HepG2 (cell line): ENCODE measurements around the gene ZNF8. TPM values are rescaled to one million over a fixed set of nuclear protein-coding genes. Genes with fewer than 3 reads are reported as not detected.

Experiments used
- ATAC-seq: fragments of 200-7000 bp; cut with Tn5 transposase; 3 replicates; pipeline ENCODE4 v1.9.1; 2020; ENCODE audit warnings: mild to moderate bottlenecking, moderate library complexity
- BruUV-seq: library from RNA; stranded (reverse); fragments of 400-500 nt; replicated peaks from 2 replicates; lab custom pipeline; 2021; lab: Mats Ljungman, UMichigan
- CTCF ChIA-PET: fragments of 300-600 bp; formaldehyde crosslinking; extraction: SDS; loops from one replicate; lab custom pipeline; 2021; ENCODE audit warnings: low total read pairs, inconsistent platforms, low intra/inter-chr PET ratio; lab: Yijun Ruan, JAX
- POLR2A ChIA-PET: fragments of 350-600 bp; sonication (Branson Sonifier 250); formaldehyde crosslinking; loops from one replicate; lab custom pipeline; 2020; ENCODE audit warnings: antibody characterized with exemption, inconsistent platforms; lab: Yijun Ruan, JAX
- DNase-seq: peaks from one replicate; pipeline ENCODE4 v3.0.0-alpha.2; 2015; ENCODE audit warnings: low spot score
- FAIRE-seq: peaks from 3 replicates; lab custom pipeline; 2011; peaks lifted over from hg19 to GRCh38; lab: Jason Lieb, UNC
- H2AFZ ChIP-seq: one replicate; pipeline ENCODE4 v1.6.1; 2011; ENCODE audit warnings: low read length, inconsistent platforms
- H3K27ac ChIP-seq: fragments of 300-600 bp; 3 replicates; pipeline ENCODE4 v1.8.0; 2011; ENCODE audit warnings: mixed run types, mild to moderate bottlenecking, mixed read lengths, low read length, inconsistent platforms; ENCODE audit not compliant: insufficient read depth; ENCODE audit errors: extremely low read length
- H3K27me3 ChIP-seq, 2 experiments: fragments of 200-600 bp in 1 of 2; 2 replicates in 1 of 2; 3 replicates in 1 of 2; pipeline versions ENCODE4 v1.6.0 to v1.8.0; 2011; ENCODE audit warnings: low read length in 2 of 2, mild to moderate bottlenecking in 2 of 2, moderate library complexity in 2 of 2, inconsistent platforms in 1 of 2; ENCODE audit not compliant: insufficient read depth in 2 of 2, control insufficient read depth in 1 of 2
- H3K36me3 ChIP-seq, 2 experiments: fragments of 200-600 bp in 1 of 2; replicated peaks in 1 of 2; 2 replicates in 1 of 2; 3 replicates in 1 of 2; pipeline versions ENCODE4 v1.5.1 to v1.8.0; 2011; ENCODE audit warnings: low read length in 2 of 2, inconsistent platforms in 1 of 2; ENCODE audit not compliant: insufficient read depth in 2 of 2, control insufficient read depth in 1 of 2
- H3K4me1 ChIP-seq: 2 replicates; pipeline ENCODE4 v1.5.1; 2012; ENCODE audit warnings: low read length, inconsistent platforms; ENCODE audit not compliant: insufficient read depth
- H3K4me2 ChIP-seq: 2 replicates; pipeline ENCODE4 v1.6.0; 2011; ENCODE audit warnings: low read depth, low read length, inconsistent platforms
- H3K4me3 ChIP-seq, 3 experiments: fragments of 200-600 bp in 1 of 3; sonication (generic), shearing (Covaris generic) in 1 of 3; replicated peaks in 1 of 3; 2 replicates each; pipeline ENCODE4 v1.5.1; 2011 to 2016; ENCODE audit warnings: low read length in 3 of 3, inconsistent platforms in 2 of 3, low read depth in 2 of 3, mild to moderate bottlenecking in 2 of 3, control low read depth in 1 of 3, mixed read lengths in 1 of 3; ENCODE audit not compliant: insufficient read depth in 1 of 3
- H3K79me2 ChIP-seq: one replicate; pipeline ENCODE4 v1.6.1; 2011; ENCODE audit warnings: low read length, inconsistent platforms; ENCODE audit not compliant: insufficient read depth
- H3K9ac ChIP-seq: 2 replicates; pipeline ENCODE4 v1.6.0; 2011; ENCODE audit warnings: mild to moderate bottlenecking, low read depth, low read length, inconsistent platforms; ENCODE audit not compliant: insufficient read depth
- H3K9me3 ChIP-seq: 2 replicates; pipeline ENCODE4 v1.5.1; 2012; ENCODE audit warnings: mild to moderate bottlenecking, low read length
- H4K20me1 ChIP-seq: 2 replicates; pipeline ENCODE4 v1.6.0; 2011; ENCODE audit warnings: inconsistent platforms, mild to moderate bottlenecking, low read length, moderate library complexity; ENCODE audit not compliant: insufficient read depth
- CCAR2 ChIP-seq: fragments of 200-400 bp; formaldehyde crosslinking; optimal IDR thresholded peaks from 2 replicates; pipeline ENCODE3; 2018; ENCODE audit warnings: low read depth, mild to moderate bottlenecking, low read length, moderate library complexity
- CCDC6 ChIP-seq: sonication (generic); formaldehyde crosslinking; IDR thresholded peaks from 2 replicates; pipeline ENCODE4 v1.8.1; 2022; ENCODE audit warnings: mild to moderate bottlenecking, missing genetic modification reagents, moderate library complexity
- FLYWCH1 ChIP-seq: sonication (generic); formaldehyde crosslinking; IDR thresholded peaks from 2 replicates; pipeline ENCODE4 v1.8.1; 2023; ENCODE audit warnings: mild to moderate bottlenecking, missing genetic modification reagents
- FOXC1 ChIP-seq: sonication (generic); formaldehyde crosslinking; IDR thresholded peaks from 2 replicates; pipeline ENCODE4 v1.8.0; 2022; ENCODE audit warnings: mild to moderate bottlenecking, missing genetic modification reagents, borderline replicate concordance
- GFI1 ChIP-seq: sonication (generic); formaldehyde crosslinking; IDR thresholded peaks from 2 replicates; pipeline ENCODE4 v1.5.0; 2020; ENCODE audit warnings: missing genetic modification reagents, mild to moderate bottlenecking, borderline replicate concordance
- IRF2 ChIP-seq: IDR thresholded peaks from 2 replicates; pipeline ENCODE4 v1.6.1; 2018; ENCODE audit warnings: missing genetic modification reagents, missing compliant biosample characterization
- KLF11 ChIP-seq: IDR thresholded peaks from 2 replicates; pipeline ENCODE4 v1.6.1; 2016; ENCODE audit warnings: missing compliant biosample characterization
- MXD4 ChIP-seq: IDR thresholded peaks from 2 replicates; pipeline ENCODE4 v1.6.1; 2016; ENCODE audit warnings: mild to moderate bottlenecking, missing biosample characterization, missing genetic modification reagents
- NFE2L1 ChIP-seq: sonication (generic); formaldehyde crosslinking; IDR thresholded peaks from 2 replicates; pipeline ENCODE4 v1.4.0; 2020; ENCODE audit warnings: missing genetic modification reagents, mild to moderate bottlenecking, borderline replicate concordance
- REL ChIP-seq: sonication (generic); formaldehyde crosslinking; conservative IDR thresholded peaks from 2 replicates; pipeline ENCODE4 v1.8.0; 2022; ENCODE audit warnings: mild to moderate bottlenecking, missing genetic modification reagents, moderate library complexity
- RFXAP ChIP-seq: sonication (generic); formaldehyde crosslinking; IDR thresholded peaks from 2 replicates; pipeline ENCODE4 v1.4.0; 2020; ENCODE audit warnings: missing genetic modification reagents, borderline replicate concordance
- SIX4 ChIP-seq: sonication (generic); formaldehyde crosslinking; IDR thresholded peaks from 2 replicates; pipeline ENCODE4 v1.4.0; 2020; ENCODE audit warnings: missing genetic modification reagents
- SNAI1 ChIP-seq: sonication (generic); formaldehyde crosslinking; IDR thresholded peaks from 2 replicates; pipeline ENCODE4 v1.5.0; 2020; ENCODE audit warnings: mild to moderate bottlenecking, missing genetic modification reagents, borderline replicate concordance
- SSRP1 ChIP-seq: IDR thresholded peaks from 2 replicates; pipeline ENCODE4 v1.6.1; 2016; ENCODE audit warnings: control low read depth
- TBX2 ChIP-seq: sonication (generic); formaldehyde crosslinking; IDR thresholded peaks from 2 replicates; pipeline ENCODE4 v1.5.0; 2020; ENCODE audit warnings: missing genetic modification reagents, mild to moderate bottlenecking, borderline replicate concordance
- YY1 ChIP-seq: IDR thresholded peaks from 2 replicates; pipeline ENCODE4 v1.6.1; 2011; ENCODE audit warnings: low read length, low read depth, moderate library complexity, mild to moderate bottlenecking; ENCODE audit not compliant: insufficient read depth, insufficient replicate concordance
- ZNF251 ChIP-seq: sonication (generic); formaldehyde crosslinking; IDR thresholded peaks from 2 replicates; pipeline ENCODE4 v1.9.0; 2021; ENCODE audit warnings: mild to moderate bottlenecking, missing genetic modification reagents
- ZNF263 ChIP-seq: sonication (generic); formaldehyde crosslinking; IDR thresholded peaks from 2 replicates; pipeline ENCODE4 v1.4.0; 2020; ENCODE audit warnings: missing genetic modification reagents
- ZNF333 ChIP-seq: sonication (generic); formaldehyde crosslinking; IDR thresholded peaks from 2 replicates; pipeline ENCODE4 v1.4.0; 2020; ENCODE audit warnings: mild to moderate bottlenecking, missing genetic modification reagents, borderline replicate concordance
- ZNF839 ChIP-seq: sonication (generic); formaldehyde crosslinking; IDR thresholded peaks from 2 replicates; pipeline ENCODE4 v1.4.0; 2020; ENCODE audit warnings: missing genetic modification reagents, mild to moderate bottlenecking, borderline replicate concordance
- WGBS: methylation state at CpG from one replicate; pipeline ENCODE4 v1.1.6; 2017; ENCODE audit warnings: low lambda C conversion rate; 5-methylcytosine and 5-hydroxymethylcytosine counted together
- in situ Hi-C: cut with HindIII; loops from 2 replicates; pipeline ENCODE4 v1.10.0; 2017; ENCODE audit warnings: low pct_unique_long_range_greater_than_20kb; ENCODE audit not compliant: extremely low pct_ligation_motif_present
- intact Hi-C: fragments of 100-400 bp; cut with micrococcal nuclease; formaldehyde crosslinking; loops from one replicate; pipeline ENCODE4 v1.10.0; 2022; ENCODE audit not compliant: unreplicated experiment
- polyA plus RNA-seq, 8 experiments: library from polyadenylated mRNA; depleted of rRNA in 3 of 8; stranded (reverse) in 7 of 8; unstranded in 1 of 8; fragments of >200 nt; fragmentation: Illumina TruSeq in 4 of 8; extraction: Trizol in 4 of 8; gene quantifications; 2 replicates each; pipeline versions ENCODE4 v1.2.1 to v1.2.3, GENCODE V29; 2011 to 2016; ENCODE audit warnings: low read depth in 4 of 8, missing spikeins in 1 of 8, mixed read lengths in 1 of 8; ENCODE audit not compliant: insufficient read depth in 1 of 8
- total RNA-seq, 5 experiments: library from RNA; depleted of rRNA; stranded (reverse); fragments of >200 nt; fragmentation: Illumina TruSeq; extraction: Trizol; gene quantifications; 2 replicates each; pipeline ENCODE4 v1.2.3, GENCODE V29; 2016; ENCODE audit warnings: low read depth in 1 of 5
- TF ChIP-seq, protein P1 (sequence below): sonication (generic); formaldehyde crosslinking; IDR thresholded peaks from 2 replicates; pipeline ENCODE4 v1.4.0; 2020; ENCODE audit warnings: missing genetic modification reagents; ENCODE audit errors: not compliant biosample characterization

The ZNF8 gene
- total and polyA plus RNA-seq, 2 of the 13 experiments (the other 11 are each of a cell fraction or from before 2014, with no cell fraction given) = 3.1 to 3.3 TPM

DNA sequence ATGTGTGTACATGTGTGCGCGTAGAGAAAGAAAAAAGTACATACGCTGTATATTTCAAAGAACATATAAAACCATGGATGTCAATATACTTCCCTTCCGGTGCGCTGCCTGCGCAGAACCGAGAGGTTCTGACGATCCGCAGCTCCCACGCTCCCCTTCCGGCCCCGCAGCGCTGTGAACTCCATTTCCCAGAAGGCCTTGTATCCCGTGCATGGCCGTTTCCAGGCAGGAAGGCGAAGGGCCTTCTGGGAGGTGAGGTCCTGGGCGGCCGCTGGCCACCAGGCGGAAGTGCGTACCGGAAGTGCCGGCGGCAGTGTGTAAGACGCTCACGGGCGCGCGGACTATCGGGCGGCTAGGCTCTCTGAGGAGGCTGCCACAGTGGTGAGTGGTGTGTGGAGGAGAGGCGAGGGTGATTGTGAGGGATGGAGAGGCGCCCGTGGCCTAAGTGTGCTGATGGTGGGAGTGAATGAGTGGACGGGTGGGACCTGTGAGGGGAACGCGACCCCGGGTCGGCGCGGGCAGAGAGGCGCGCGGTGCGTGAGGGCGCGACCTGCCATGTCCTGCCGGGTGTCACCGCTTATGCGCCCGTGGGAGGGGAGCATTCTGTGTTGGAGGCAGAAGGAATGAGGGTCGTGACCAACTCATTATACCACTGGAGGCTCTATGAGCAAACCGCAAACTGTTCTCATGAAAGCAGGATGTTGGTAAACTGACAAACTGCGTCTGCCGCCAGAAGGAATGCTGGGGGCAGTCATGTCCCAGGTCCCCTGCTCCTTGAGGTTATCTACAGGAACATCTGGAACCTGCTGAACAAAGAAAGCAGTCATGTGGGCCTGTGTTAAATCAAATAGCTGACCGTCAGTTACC, 26.5 kb downstream of the ZNF8 start, which contains the start of gene ERVK3-1 (continued):
- TF ChIP-seq CCAR2 = no peak
- TF ChIP-seq KLF11 (CRISPR knock-in tag) = no peak
- TF ChIP-seq YY1 = peak; percentile 86
- peak; percentile 84 for TF ChIP-seq TBX2 (CRISPR knock-in tag)
- peak; percentile 91; the same call in 1 of the 2 replicates for TF ChIP-seq FOXC1 (CRISPR knock-in tag)
- TF ChIP-seq, all 625 proteins: peak for 267

DNA sequence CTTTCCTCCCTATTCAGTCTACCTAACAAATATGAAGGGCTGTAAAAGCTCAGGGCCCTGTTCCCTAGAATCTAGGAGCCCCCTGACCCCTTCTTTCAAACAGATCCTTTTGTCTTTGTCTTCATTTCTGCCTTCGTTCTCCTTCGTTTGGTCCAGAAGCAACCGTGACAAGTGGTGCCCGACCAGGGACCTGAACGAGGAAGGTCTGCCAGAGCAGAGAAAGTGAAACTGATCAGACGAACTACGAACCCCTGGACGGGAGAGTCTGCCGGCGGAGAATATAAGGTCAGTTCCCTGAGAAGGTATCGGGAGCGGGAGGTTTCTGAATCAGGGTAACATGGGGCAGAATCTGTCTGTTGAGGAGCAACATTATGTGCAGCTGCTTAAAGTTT, 27.2 kb downstream of the ZNF8 start:
- Histone ChIP-seq H3K79me2 (peaks cover 19% of the 10 kb centered on the region), H3K4me2 (peak overlapping the region; percentile 79), H3K9ac (peak overlapping the region; percentile 88)
- no TSS peak for BruUV-seq
- no peak; the same call in 1 of the 2 replicates for TF ChIP-seq RFXAP (CRISPR knock-in tag)
- TF ChIP-seq MXD4 = no peak
- TF ChIP-seq CCDC6 = 0 out of 2 replicates have a peak, but pooled peaks have one; percentile 19
- TF ChIP-seq SIX4 (CRISPR knock-in tag) = no peak
- no peak for TF ChIP-seq REL
- 0 out of 2 replicates have a peak, but pooled peaks have one; percentile 13 for TF ChIP-seq SNAI1 (CRISPR knock-in tag)
- no peak for TF ChIP-seq ZNF251 (CRISPR knock-in tag)
- TF ChIP-seq ZNF839 (CRISPR knock-in tag) = no peak
- TF ChIP-seq IRF2 (CRISPR knock-in tag) = peak; percentile 60
- no peak for TF ChIP-seq SSRP1
- TF ChIP-seq NFE2L1 (CRISPR knock-in tag) = 0 out of 2 replicates have a peak, but pooled peaks have one; percentile 8
- TF ChIP-seq ZNF333 (CRISPR knock-in tag) = 0 out of 2 replicates have a peak, but pooled peaks have one; percentile 17
- TF ChIP-seq ZNF263 (CRISPR knock-in tag) = no peak
- TF ChIP-seq, protein P1, sequence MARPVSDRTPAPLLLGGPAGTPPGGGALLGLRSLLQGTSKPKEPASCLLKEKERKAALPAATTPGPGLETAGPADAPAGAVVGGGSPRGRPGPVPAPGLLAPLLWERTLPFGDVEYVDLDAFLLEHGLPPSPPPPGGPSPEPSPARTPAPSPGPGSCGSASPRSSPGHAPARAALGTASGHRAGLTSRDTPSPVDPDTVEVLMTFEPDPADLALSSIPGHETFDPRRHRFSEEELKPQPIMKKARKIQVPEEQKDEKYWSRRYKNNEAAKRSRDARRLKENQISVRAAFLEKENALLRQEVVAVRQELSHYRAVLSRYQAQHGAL (CRISPR knock-in tag) = no peak
- no peak for TF ChIP-seq GFI1 (CRISPR knock-in tag)
- TF ChIP-seq FLYWCH1 (CRISPR knock-in tag) = no peak
- TF ChIP-seq, all 625 proteins: peak for 5
- peak; percentile 45 for ATAC-seq
- no peak for FAIRE-seq
- 2% methylated on average over 12 of the region's 12 CpGs for WGBS
- H2AFZ ChIP-seq = no peak overlapping the region
- no peaks in the 10 kb centered on the region for H3K9me3 ChIP-seq
- ChIA-PET CTCF (no interaction called here), POLR2A (interaction anchor here (1.0 to 1.2 kb wide), 2 partner anchors 28 to 57 kb away, joined by 3 read pairs; partner anchors contain the start of gene ZNF497)
- H3K27me3 ChIP-seq = no peaks in the 10 kb centered on the region; a peak in 1 of 5 replicates
- peak overlapping the region; percentile 66 for H3K27ac ChIP-seq
- in situ Hi-C loops (loop anchor here (5.0 kb wide), 1 partner anchor 124 kb away; the partner anchor contains the start of gene ZNF274), intact Hi-C loops (loop anchor here (1.0 to 5.0 kb wide), 2 partner anchors 28 to 124 kb away; partner anchors contain the start of genes ZNF274 and ZNF8)
- peaks cover 26% of the 10 kb centered on the region for H3K4me1 ChIP-seq
- peak overlapping the region; percentile 83 to 100 (median 97) for H3K4me3 ChIP-seq
- H4K20me1 ChIP-seq = peaks cover 7% of the 10 kb centered on the region; the same call in 1 of the 2 replicates
- peak; percentile 21 for DNase-seq
- H3K36me3 ChIP-seq = peaks cover 10 to 31% of the 10 kb centered on the region in 2 experiments; a peak in 4 of 5 replicates
